NK-92 (cell line): Measurements from ENCODE around the gene GAB1.

Source experiments
- DNase-seq: peaks from one replicate; lab custom pipeline; 2025; ENCODE audit not compliant: unreplicated experiment; lab: John Stamatoyannopoulos, UW

GAB1 gene

GRCh38 chr4:143407888-143408287 lies 71.2 kb downstream of the GAB1 start:
- DNase-seq: no peak

- no peak for DNase-seq
Measured at GRCh38 chr4:143410015-143410414, 73.3 kb downstream of the GAB1 start.

DNA sequence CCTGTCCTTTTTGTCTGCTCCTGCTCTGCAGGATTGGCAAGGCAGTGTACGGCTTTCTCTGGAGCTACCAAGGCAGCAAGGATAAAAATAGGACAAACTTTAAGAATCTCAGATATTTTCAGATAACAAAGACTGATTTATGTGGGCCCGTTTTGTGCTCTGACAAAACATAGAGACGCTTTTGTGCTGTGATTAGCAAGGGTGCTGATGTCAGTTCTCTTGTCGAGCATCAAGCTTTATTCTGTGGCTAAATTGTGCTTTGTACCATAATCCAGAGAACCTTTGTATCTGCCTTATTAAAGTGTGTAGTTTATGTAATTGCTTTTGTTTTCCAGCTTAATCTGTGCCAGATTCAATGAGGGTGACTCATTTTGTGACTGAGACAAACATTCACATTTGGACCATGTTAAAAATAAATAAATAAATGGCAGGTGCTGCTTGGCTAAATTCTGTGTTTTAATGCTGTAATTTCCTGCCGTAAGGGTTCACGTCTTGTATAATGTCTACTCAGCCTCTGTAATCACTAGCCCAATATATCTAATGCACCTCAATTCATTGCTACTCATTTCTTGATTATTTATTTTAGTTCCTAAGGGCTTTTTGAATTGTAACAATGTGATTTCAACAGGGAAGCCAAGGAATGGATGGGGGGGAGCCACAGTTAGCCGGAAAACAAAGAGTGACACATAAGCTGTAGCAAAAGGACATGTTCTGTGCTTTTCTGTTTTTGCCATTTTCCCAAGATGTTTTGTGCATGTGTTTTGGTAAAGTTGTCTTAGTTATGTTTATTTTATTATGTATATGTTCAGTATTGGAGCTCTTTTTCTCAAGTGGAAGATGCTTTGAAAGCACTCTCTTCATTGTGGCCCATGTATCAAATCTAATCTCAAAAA lies 75.1 kb downstream of the GAB1 start:
- no peak for DNase-seq

- no peak for DNase-seq
Measured at GRCh38 chr4:143412420-143412758, 75.7 kb downstream of the GAB1 start.

- DNase-seq: no peak
Measured at GRCh38 chr4:143417679-143418403, 81.2 kb downstream of the GAB1 start.

GRCh38 chr4:143420227-143420626 lies 83.6 kb downstream of the GAB1 start:
- no peak for DNase-seq

GRCh38 chr4:143421609-143422008 lies 84.9 kb downstream of the GAB1 start:
- no peak for DNase-seq

GRCh38 chr4:143424276-143424675 lies 87.6 kb downstream of the GAB1 start:
- DNase-seq: no peak

GRCh38 chr4:143431526-143432257 lies 95.0 kb downstream of the GAB1 start:
- no peak for DNase-seq

DNA sequence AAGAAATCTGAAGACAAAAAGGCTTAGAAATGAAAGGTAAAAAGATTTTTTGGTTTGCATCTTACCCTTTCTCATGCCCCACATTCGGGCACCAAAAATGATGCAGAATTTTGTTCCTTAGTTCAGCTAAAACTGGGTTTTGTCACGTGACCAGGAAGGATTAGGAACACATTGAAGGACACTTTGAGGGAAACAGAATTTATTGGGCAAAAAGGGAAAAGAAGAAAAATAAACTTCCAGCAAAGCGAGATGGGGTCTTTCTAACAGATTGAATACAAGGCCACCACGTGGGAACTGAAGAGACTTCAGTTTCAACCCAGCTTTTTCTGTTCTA lies 95.5 kb downstream of the GAB1 start:
- no peak for DNase-seq

- no peak for DNase-seq
Measured at GRCh38 chr4:143433231-143433630, 96.6 kb downstream of the GAB1 start.

- no peak for DNase-seq
Measured at GRCh38 chr4:143435955-143436354, 99.3 kb downstream of the GAB1 start.

- no peak for DNase-seq
Measured at GRCh38 chr4:143437476-143437875, 100.8 kb downstream of the GAB1 start.

DNA sequence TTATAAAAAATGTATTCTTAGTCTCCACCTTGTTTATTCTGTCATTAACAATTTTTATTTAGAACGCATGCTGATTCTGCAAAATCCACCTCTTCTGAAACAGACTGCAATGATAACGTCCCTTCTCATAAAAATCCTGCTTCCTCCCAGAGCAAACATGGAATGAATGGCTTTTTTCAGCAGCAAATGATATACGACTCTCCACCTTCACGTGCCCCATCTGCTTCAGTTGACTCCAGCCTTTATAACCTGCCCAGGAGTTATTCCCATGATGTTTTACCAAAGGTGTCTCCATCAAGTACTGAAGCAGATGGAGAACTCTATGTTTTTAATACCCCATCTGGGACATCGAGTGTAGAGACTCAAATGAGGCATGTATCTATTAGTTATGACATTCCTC lies 101.3 kb downstream of the GAB1 start:
- no peak for DNase-seq

- no peak for DNase-seq
Measured at GRCh38 chr4:143438710-143439109, 102.0 kb downstream of the GAB1 start.

- no peak for DNase-seq
Measured at GRCh38 chr4:143441109-143441508, 104.4 kb downstream of the GAB1 start.

GRCh38 chr4:143441678-143442077 lies 105.0 kb downstream of the GAB1 start:
- no peak for DNase-seq

GRCh38 chr4:143443728-143444127 lies 107.1 kb downstream of the GAB1 start:
- no peak for DNase-seq

DNA sequence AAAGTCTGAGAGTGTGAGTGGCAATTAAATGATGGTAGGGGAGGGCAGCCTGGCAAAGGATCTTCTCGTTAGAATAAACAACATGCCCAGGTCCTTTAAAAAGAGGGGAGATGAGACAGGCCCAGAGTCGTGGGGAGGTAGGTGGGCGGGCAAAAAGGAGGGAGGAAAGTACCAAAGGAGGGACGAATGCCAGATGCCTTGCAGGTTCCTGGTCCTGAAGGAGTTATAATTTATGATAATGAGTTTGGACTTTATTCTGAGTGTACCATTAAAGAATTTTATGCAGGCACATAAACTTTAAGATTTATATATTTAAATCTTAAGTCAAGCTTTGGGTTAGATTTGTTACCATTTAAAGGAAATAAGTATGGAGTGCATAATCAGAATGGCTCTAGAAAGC lies 114.5 kb downstream of the GAB1 start:
- DNase-seq: no peak

DNA sequence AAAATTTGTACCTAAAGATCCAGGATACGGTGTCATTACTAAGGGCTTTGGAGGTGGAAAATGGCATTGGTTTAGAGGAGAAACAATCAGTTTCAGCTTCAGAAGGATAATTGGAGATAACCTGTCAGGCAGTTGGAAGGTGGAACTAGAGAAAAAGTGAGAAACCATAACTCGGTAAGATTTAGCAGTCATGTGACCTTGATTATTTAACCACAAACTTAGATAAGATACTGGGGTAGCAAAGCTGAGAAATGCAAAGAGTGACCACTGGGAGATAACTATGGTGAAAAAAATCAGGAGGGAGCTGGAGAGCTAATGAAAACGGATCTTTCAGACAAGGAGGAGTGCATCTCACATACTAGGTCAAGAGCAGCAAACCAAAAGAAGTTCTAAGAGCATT lies 118.5 kb downstream of the GAB1 start:
- DNase-seq: no peak

DNA sequence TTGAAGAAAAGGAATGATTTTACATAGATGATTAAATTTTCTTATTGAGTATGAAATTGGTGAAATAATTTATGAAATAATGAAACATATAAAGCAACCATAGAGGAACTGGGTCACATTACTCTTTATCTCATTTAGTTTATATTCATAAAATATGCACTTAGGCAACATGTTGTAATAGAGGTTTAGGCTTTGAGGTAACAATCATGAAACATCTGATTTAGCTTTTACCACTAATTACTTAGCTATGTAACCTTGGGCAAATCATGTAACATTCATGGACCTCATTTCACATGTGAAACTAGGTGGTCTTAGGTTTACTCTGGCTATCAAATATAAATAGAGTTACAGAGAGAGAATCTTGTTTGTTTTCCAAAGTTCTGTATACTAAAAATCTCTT lies 122.3 kb downstream of the GAB1 start:
- no peak for DNase-seq
